Effector memory CD4-positive, alpha-beta T cell (primary cell): Measurements from ENCODE around the gene IL13RA1.
"Not testable (repeated sequence)": the region's sequence is repeated elsewhere in the genome, so short reads cannot be mapped to it uniquely, and the experiment has no call there.

Experiments used
- DNase-seq, 3 donors: peaks; one replicate each; pipeline ENCODE4 v3.0.0-alpha.2; 2020
- H3K27ac ChIP-seq: 2 replicates; pipeline ENCODE4 v1.7.0; 2013; ENCODE audit warnings: mild to moderate bottlenecking, low read length, moderate library complexity; ENCODE audit not compliant: insufficient read depth, poor library complexity, severe bottlenecking
- H3K27me3 ChIP-seq: replicated peaks from 2 replicates; pipeline ENCODE4 v1.7.0; 2013; ENCODE audit warnings: mild to moderate bottlenecking, low read length; ENCODE audit not compliant: insufficient read depth, control insufficient read depth, poor library complexity, severe bottlenecking
- H3K36me3 ChIP-seq: 2 replicates; pipeline ENCODE4 v1.7.0; 2013; ENCODE audit warnings: mild to moderate bottlenecking, low read length, moderate library complexity; ENCODE audit not compliant: control insufficient read depth, insufficient read depth
- H3K4me1 ChIP-seq: 2 replicates; pipeline ENCODE4 v1.7.0; 2013; ENCODE audit warnings: low read length, mild to moderate bottlenecking; ENCODE audit not compliant: control insufficient read depth, insufficient read depth, poor library complexity, severe bottlenecking
- H3K4me3 ChIP-seq: 2 replicates; pipeline ENCODE4 v1.7.0; 2013; ENCODE audit warnings: low read length, low read depth, mild to moderate bottlenecking; ENCODE audit not compliant: insufficient read depth, poor library complexity, severe bottlenecking
- H3K9me3 ChIP-seq: 2 replicates; pipeline ENCODE4 v1.7.0; 2013; ENCODE audit warnings: mild to moderate bottlenecking, low read length, moderate library complexity; ENCODE audit not compliant: control insufficient read depth

Gene IL13RA1

GRCh38 chrX:118772051-118772450 is 44.6 kb downstream of the IL13RA1 start:
- H3K9me3 ChIP-seq = no peaks in the 10 kb centered on the region
- no peak for DNase-seq
- H3K4me1 ChIP-seq = no peaks in the 10 kb centered on the region
- no peaks in the 10 kb centered on the region for H3K36me3 ChIP-seq
- H3K27me3 ChIP-seq = no peaks in the 10 kb centered on the region
- no peak overlapping the region for H3K27ac ChIP-seq
- no peak overlapping the region for H3K4me3 ChIP-seq

GRCh38 chrX:118773782-118774181 is 46.4 kb downstream of the IL13RA1 start:
- H3K4me1 ChIP-seq = no peaks in the 10 kb centered on the region
- H3K9me3 ChIP-seq = no peaks in the 10 kb centered on the region
- DNase-seq = no peak
- no peaks in the 10 kb centered on the region for H3K36me3 ChIP-seq
- H3K4me3 ChIP-seq = no peak overlapping the region
- H3K27ac ChIP-seq = no peak overlapping the region
- no peaks in the 10 kb centered on the region for H3K27me3 ChIP-seq

- Histone ChIP-seq H3K4me1 (no peaks in the 10 kb centered on the region), H3K27me3 (no peaks in the 10 kb centered on the region), H3K36me3 (no peaks in the 10 kb centered on the region), H3K4me3 (no peak overlapping the region), H3K9me3 (no peaks in the 10 kb centered on the region), H3K27ac (no peak overlapping the region)
- DNase-seq = no peak
Measured at GRCh38 chrX:118779581-118779980, 52.2 kb downstream of the IL13RA1 start.

- no peak for DNase-seq
- Histone ChIP-seq H3K36me3 (no peaks in the 10 kb centered on the region), H3K27ac (no peak overlapping the region), H3K4me1 (no peaks in the 10 kb centered on the region), H3K27me3 (no peaks in the 10 kb centered on the region), H3K9me3 (no peaks in the 10 kb centered on the region), H3K4me3 (no peak overlapping the region)
Measured at GRCh38 chrX:118780509-118780908, 53.1 kb downstream of the IL13RA1 start.

DNA sequence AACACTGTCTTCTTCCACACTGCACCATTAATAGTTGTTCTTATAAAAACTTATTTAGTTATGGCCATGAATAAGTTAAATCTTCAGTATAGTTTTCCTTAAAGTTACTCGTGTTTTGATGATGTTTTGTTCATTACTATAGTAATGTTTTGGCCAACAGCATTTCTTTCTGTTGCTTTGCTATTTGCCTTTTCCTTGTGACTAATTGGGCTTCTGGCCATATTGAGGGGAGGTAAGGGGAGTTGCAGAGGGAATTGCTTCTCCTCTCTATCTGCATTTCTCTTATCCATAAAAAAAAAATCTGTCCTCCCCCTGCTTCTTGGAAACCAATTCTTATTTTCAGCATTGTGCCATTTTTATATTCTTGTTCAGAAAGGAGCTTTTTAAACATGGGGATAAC is 53.5 kb downstream of the IL13RA1 start:
- Histone ChIP-seq H3K36me3 (no peaks in the 10 kb centered on the region), H3K4me1 (no peaks in the 10 kb centered on the region), H3K4me3 (no peak overlapping the region), H3K27ac (no peak overlapping the region), H3K27me3 (no peaks in the 10 kb centered on the region), H3K9me3 (no peaks in the 10 kb centered on the region)
- DNase-seq = no peak

GRCh38 chrX:118795528-118796280 is 68.3 kb downstream of the IL13RA1 start:
- Histone ChIP-seq H3K4me3 (no peak overlapping the region), H3K27ac (no peak overlapping the region), H3K4me1 (no peaks in the 10 kb centered on the region), H3K27me3 (peaks cover 3% of the 10 kb centered on the region), H3K36me3 (no peaks in the 10 kb centered on the region), H3K9me3 (no peaks in the 10 kb centered on the region)
- DNase-seq = no peak

- Histone ChIP-seq H3K4me3 (no peak overlapping the region), H3K36me3 (no peaks in the 10 kb centered on the region), H3K27ac (no peak overlapping the region), H3K27me3 (no peaks in the 10 kb centered on the region), H3K4me1 (no peaks in the 10 kb centered on the region), H3K9me3 (no peaks in the 10 kb centered on the region)
- DNase-seq = no peak
Measured at GRCh38 chrX:118802857-118803256, 75.5 kb downstream of the IL13RA1 start.

DNA sequence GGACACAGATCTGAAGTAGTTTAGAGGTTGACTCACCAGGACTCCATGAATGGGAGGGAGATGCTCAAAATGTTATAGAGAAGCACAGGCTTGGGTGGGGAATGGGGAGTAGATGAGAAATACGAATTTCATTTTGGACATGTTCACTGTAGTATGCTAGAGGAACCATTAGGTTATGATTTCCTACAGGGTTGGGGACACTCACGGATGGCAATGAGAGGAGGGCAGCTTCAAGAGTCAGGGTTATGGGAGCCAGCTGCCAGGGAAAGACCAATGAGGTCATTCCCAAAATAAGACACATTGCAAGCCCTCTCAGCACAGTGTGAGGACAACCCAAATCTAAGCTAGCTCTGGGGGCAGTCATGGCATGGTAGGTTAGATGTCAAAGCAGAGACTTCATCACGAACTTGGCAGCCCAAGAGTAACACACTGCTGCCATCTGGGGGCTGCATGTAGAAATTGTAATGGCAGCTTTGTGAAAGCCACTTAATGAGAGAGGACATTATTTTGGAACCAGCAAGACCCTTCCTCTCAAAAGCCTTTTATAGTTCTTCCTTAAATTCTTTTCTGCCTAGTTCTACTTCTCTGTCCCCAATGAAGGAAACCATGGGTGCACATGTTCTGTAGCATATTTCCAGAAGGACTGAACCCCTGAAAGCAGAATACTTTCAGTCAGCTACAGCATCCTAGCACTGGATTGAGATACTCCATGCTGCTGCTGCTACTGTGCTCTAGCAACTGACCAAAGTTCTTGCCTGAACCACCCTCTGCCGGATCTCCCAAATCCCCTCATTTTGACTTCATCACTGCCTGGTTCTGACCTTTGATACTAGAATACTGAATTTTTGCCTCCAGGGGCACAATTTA is 80.0 kb downstream of the IL13RA1 start:
- Histone ChIP-seq H3K27me3 (no peaks in the 10 kb centered on the region), H3K4me1 (no peaks in the 10 kb centered on the region), H3K9me3 (no peaks in the 10 kb centered on the region), H3K27ac (no peak overlapping the region), H3K4me3 (no peak overlapping the region), H3K36me3 (no peaks in the 10 kb centered on the region)
- DNase-seq = no peak

GRCh38 chrX:118817257-118817656 is 89.9 kb downstream of the IL13RA1 start:
- not testable (repeated sequence) for H3K27ac ChIP-seq, H3K27me3 ChIP-seq, H3K36me3 ChIP-seq, H3K4me3 ChIP-seq, H3K4me1 ChIP-seq, DNase-seq, H3K9me3 ChIP-seq
